T-helper 2 cell treated with Interferon-gamma antibody and Interleukin-4, amounts not matched to agents 5 μg/mL and 100 μg/mL, for 36 hours (primary cell): Measurements from ENCODE around the gene PLK5.

Source experiments
- DNase-seq: peaks from one replicate; pipeline ENCODE4 v3.0.0; 2021; ENCODE audit warnings: low spot score
- H3K27ac Mint-ChIP-seq: one replicate; pipeline ENCODE4 v1.8.0; 2021; ENCODE audit warnings: mild to moderate bottlenecking, mixed read lengths
- H3K27me3 Mint-ChIP-seq: one replicate; pipeline ENCODE4 v1.8.0; 2021; ENCODE audit warnings: low read depth, mixed read lengths
- H3K36me3 Mint-ChIP-seq: one replicate; pipeline ENCODE4 v1.8.0; 2021; ENCODE audit warnings: low read depth, mixed read lengths
- H3K4me1 Mint-ChIP-seq: one replicate; pipeline ENCODE4 v1.8.0; 2021; ENCODE audit warnings: low read depth, mixed read lengths
- H3K4me3 Mint-ChIP-seq: one replicate; pipeline ENCODE4 v1.8.0; 2022; ENCODE audit warnings: mild to moderate bottlenecking, moderate library complexity, mixed read lengths
- H3K9me3 Mint-ChIP-seq: one replicate; pipeline ENCODE4 v1.8.0; 2021; ENCODE audit warnings: mixed read lengths

PLK5 gene

DNA sequence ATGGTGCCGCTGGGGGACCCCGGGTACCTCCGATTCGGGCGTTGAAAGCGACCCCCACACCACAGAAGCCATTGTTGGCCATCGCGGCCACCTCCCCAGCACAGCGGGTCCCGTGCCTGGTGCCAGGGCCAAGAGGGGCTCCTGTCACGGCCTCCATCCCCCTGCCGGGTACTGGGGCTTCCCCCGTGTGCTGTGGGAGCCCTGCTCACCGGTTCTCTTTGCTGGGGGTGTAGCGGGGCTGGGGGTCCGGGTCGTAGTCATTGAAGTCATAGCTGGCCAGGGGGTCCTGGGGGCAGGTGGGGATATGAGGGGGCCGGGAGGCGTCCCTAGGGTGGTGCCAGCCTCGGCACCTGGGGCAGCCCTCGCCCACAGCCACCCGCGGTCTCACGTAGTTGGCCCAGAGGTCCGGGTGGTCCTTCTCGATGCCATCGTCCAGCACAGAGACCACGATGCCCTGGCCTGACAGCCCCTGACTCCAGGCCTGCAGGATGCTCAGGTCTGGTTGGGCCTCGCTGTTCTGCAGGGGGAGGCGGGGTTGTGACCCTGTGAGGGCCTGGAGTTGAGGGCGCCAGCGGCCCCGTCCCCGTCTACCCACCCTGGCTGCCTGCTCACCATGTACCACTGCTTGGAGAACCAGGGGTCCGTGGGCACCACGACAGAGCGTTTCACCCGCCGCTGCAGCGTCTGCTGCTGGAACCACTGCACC, 36.1 kb upstream of the PLK5 start:
- no peaks in the 10 kb centered on the region for H3K36me3 Mint-ChIP-seq
- no peaks in the 10 kb centered on the region for H3K9me3 Mint-ChIP-seq
- H3K27ac Mint-ChIP-seq = no peak overlapping the region
- H3K4me3 Mint-ChIP-seq = no peak overlapping the region
- peaks cover 15% of the 10 kb centered on the region for H3K4me1 Mint-ChIP-seq
- H3K27me3 Mint-ChIP-seq = peaks cover 11% of the 10 kb centered on the region
- DNase-seq = no peak

DNA sequence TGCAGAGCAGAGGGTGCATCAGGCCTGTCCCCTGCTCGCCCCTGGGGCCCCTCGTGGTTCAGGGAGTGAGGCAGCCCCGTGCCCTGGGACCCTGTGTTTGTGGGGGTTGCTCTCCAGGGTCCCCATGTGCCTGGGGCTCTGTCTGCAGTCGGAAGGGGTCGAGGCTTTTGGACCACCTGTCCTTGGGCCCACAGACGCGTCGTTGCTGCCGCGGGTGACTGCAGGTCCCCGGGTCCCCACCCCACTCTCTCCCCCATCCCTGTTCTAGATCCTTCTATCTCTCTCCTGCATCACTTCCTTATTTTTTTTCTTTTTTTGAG, 35.6 kb upstream of the PLK5 start:
- no peak for DNase-seq
- Mint-ChIP-seq H3K4me1 (peaks cover 15% of the 10 kb centered on the region), H3K27me3 (peaks cover 11% of the 10 kb centered on the region), H3K36me3 (no peaks in the 10 kb centered on the region), H3K27ac (no peak overlapping the region), H3K4me3 (no peak overlapping the region), H3K9me3 (no peaks in the 10 kb centered on the region)

- no peak for DNase-seq
- Mint-ChIP-seq H3K27ac (peak overlapping the region; percentile 49), H3K4me1 (peaks cover 15% of the 10 kb centered on the region), H3K4me3 (peak overlapping the region; percentile 67), H3K27me3 (peaks cover 11% of the 10 kb centered on the region), H3K36me3 (no peaks in the 10 kb centered on the region), H3K9me3 (no peaks in the 10 kb centered on the region)
Observed at GRCh38 chr19:1489463-1490310, 34.2 kb upstream of the PLK5 start.

DNA sequence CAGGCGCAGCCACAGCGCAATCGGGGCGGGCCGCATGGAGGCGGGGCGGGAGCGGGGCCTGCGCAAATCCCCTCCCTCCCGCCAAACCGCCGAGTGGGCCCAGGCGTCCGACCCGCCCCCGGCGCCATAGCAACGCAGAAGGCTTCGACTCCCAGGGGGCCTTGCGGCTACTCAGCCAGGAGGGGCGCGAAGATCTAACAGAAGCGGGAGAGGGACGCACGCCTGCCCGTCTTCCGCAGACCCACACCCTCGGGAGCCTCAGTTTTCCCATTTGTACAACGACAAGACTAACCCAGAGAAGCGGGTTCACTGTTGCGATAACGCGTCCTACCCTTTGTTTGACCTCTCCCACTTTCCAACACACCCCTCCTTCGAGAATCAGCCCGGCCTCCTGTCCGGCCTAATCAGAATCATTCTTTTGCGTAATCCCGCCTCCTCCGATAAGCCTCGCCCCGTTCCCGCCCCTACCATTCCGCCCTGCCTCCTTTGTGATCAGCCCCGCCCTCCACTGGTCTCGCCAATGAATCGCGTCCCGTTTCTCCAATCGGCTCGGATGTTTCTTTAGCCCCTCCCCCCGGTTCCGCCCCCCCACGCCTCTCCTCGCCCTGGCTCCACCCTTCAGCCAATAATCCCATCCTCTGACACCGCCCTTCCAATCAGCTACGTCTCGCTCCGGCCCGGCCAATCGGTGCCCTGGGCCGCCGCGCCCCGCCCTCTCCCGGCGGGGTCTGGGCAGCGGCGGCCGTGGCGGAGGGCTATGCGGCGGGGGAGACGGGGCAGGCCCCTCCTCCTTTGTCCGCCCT, 33.4 kb upstream of the PLK5 start, which contains the start of gene PCSK4:
Gene PCSK4, minus strand, starts transcription at position 40 of the 803 bp plus-strand sequence. Its CDS starts 4 bp downstream, at position 36.
- DNase-seq = peak; percentile 94
- H3K4me3 Mint-ChIP-seq = peak within 1 kb of the TSS; percentile 89
- no peaks in the 10 kb centered on the region for H3K9me3 Mint-ChIP-seq
- peaks cover 11% of the 10 kb centered on the region for H3K27me3 Mint-ChIP-seq
- H3K4me1 Mint-ChIP-seq = peaks cover 15% of the 10 kb centered on the region
- no peaks in the 10 kb centered on the region for H3K36me3 Mint-ChIP-seq
- H3K27ac Mint-ChIP-seq = peak within 1 kb of the TSS; percentile 85

GRCh38 chr19:1491114-1491848, 32.6 kb upstream of the PLK5 start, which contains the start of gene REEP6:
TSS of gene REEP6 (plus strand) at chr19:1491181. CDS start at chr19:1491270, 89 bp downstream.
- Mint-ChIP-seq H3K27me3 (peaks cover 11% of the 10 kb centered on the region), H3K36me3 (no peaks in the 10 kb centered on the region), H3K27ac (peak within 1 kb of the TSS; percentile 85), H3K9me3 (no peaks in the 10 kb centered on the region), H3K4me3 (peak within 1 kb of the TSS; percentile 89), H3K4me1 (peaks cover 15% of the 10 kb centered on the region)
- no peak for DNase-seq

DNA sequence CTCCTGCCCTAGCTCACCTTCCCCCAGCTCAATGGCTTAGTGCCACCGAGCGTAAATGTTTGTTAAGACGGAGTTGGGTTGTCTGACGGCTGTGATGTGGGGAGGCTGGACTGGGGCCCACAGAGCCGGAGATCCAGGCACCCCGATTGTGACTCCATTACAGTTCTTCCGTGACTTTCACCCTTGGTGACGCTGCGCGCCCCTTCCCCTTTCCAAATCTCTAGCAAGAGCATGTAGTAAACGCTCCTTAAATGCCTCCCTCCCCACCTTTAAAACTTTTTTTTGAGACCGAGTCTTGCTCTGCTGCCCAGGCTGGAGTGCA, 32.1 kb upstream of the PLK5 start:
- H3K4me1 Mint-ChIP-seq = peaks cover 15% of the 10 kb centered on the region
- peaks cover 11% of the 10 kb centered on the region for H3K27me3 Mint-ChIP-seq
- no peaks in the 10 kb centered on the region for H3K9me3 Mint-ChIP-seq
- no peaks in the 10 kb centered on the region for H3K36me3 Mint-ChIP-seq
- DNase-seq = no peak
- H3K4me3 Mint-ChIP-seq = peak overlapping the region; percentile 68
- H3K27ac Mint-ChIP-seq = peak overlapping the region; percentile 13

DNA sequence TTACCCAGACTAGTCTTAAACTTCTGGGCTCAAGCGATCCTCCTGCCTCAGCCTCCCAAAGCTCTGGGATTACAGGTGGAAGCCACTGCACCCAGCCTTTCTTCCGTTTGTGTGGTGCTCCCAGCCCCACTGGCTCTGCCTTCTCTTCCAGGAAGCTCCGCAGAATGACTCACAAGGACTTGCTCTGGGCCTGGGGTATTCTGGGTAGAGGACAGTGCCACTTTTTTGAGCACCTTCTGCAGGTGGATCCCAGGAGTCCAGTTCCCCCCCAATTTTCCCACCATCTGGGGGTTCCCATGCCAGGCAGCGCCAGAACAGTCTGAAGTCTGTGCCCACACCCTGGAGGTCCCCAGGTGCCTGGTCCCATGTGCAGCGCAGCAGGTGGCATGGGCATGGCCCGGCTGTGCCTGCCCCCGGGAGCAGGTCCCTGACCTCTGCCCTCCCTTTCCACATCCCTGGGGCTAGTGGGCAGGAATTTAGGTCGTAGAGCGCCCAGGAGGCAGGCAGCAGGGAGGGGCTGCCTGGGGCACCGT, 31.3 kb upstream of the PLK5 start:
- peaks cover 11% of the 10 kb centered on the region for H3K27me3 Mint-ChIP-seq
- no peak overlapping the region for H3K4me3 Mint-ChIP-seq
- H3K27ac Mint-ChIP-seq = no peak overlapping the region
- DNase-seq = no peak
- H3K9me3 Mint-ChIP-seq = no peaks in the 10 kb centered on the region
- H3K4me1 Mint-ChIP-seq = peaks cover 15% of the 10 kb centered on the region
- H3K36me3 Mint-ChIP-seq = no peaks in the 10 kb centered on the region

DNA sequence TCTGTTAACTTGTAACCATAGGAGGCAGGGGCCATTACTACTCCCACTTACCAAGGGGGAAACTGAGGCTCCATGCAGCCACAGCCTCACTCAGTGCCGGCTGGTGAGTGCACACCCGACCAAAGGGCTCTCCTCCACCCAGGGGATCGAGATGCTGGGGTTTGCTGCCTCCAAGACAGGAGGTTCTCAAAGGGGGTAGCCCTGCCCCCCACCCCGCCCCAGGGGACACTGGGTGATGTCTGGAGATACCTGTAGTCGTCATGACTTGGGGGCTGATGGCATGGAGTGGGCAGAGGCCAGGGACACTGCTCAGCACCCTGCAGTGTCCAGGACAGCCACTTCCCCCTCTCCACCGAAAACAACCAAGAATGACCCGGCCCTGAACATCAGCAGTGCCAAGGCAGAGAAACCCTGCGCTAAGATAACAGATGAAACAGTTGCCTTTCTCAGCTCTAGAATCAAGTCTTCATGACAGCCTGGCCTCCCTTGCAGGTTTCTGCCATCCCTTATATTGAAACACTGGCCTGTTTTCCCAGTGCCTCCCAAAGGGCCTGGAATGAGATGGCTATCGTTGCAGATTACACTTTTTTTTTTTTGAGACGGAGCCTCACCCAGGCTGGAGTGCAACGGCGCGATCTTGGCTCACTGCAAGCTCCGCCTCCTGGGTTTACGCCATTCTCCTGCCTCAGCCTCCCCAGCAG, 29.6 kb upstream of the PLK5 start:
- no peak overlapping the region for H3K27ac Mint-ChIP-seq
- no peak for DNase-seq
- no peaks in the 10 kb centered on the region for H3K36me3 Mint-ChIP-seq
- H3K4me3 Mint-ChIP-seq = no peak overlapping the region
- peaks cover 11% of the 10 kb centered on the region for H3K27me3 Mint-ChIP-seq
- no peaks in the 10 kb centered on the region for H3K9me3 Mint-ChIP-seq
- peaks cover 14% of the 10 kb centered on the region for H3K4me1 Mint-ChIP-seq

- Mint-ChIP-seq H3K27ac (no peak overlapping the region), H3K4me3 (no peak overlapping the region), H3K36me3 (no peaks in the 10 kb centered on the region), H3K9me3 (no peaks in the 10 kb centered on the region), H3K27me3 (peaks cover 11% of the 10 kb centered on the region), H3K4me1 (peaks cover 8% of the 10 kb centered on the region)
- no peak for DNase-seq
Observed at GRCh38 chr19:1495051-1495798, 28.7 kb upstream of the PLK5 start.

DNA sequence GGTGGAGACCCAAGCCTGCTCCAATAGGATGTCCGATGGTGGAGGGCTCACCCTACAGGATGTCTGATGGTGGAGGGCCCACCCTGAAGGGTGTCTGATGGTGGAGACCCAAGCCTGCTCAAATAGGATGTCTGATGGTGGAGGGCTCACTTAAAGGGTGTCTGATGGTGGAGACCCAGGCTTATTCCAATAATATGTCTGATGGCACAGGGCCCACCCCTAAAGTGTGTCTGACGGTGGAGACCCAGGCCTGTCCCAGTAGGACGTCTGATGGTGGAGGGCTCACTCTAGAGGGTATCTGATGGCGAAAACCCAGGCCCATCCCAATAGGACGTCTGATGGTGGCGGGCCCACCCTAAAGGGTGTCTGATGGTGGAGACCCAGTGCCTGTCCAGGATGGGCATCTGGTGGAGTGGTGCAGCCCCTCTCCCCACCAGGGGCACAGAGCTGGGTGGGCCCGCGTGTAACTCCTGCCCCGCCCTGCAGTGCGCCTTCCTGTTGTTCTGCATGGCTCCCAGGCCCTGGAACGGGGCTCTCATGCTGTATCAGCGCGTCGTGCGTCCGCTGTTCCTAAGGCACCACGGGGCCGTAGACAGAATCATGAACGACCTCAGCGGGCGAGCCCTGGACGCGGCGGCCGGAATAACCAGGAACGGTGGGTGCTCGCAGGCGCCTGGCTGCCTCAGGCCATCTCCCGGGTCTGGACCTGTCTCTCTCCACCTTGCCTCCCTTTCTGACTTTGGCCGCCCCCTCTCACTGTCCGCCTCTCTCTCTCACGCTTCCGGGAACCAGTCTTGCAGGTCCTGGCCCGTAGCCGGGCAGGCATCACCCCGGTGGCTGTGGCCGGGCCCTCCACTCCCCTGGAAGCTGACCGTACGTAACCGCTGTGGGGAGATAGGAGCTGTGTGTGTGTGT, 27.8 kb upstream of the PLK5 start:
- Mint-ChIP-seq H3K4me3 (no peak overlapping the region), H3K9me3 (no peaks in the 10 kb centered on the region), H3K27me3 (peaks cover 8% of the 10 kb centered on the region), H3K4me1 (peaks cover 4% of the 10 kb centered on the region), H3K36me3 (no peaks in the 10 kb centered on the region), H3K27ac (no peak overlapping the region)
- no peak for DNase-seq

DNA sequence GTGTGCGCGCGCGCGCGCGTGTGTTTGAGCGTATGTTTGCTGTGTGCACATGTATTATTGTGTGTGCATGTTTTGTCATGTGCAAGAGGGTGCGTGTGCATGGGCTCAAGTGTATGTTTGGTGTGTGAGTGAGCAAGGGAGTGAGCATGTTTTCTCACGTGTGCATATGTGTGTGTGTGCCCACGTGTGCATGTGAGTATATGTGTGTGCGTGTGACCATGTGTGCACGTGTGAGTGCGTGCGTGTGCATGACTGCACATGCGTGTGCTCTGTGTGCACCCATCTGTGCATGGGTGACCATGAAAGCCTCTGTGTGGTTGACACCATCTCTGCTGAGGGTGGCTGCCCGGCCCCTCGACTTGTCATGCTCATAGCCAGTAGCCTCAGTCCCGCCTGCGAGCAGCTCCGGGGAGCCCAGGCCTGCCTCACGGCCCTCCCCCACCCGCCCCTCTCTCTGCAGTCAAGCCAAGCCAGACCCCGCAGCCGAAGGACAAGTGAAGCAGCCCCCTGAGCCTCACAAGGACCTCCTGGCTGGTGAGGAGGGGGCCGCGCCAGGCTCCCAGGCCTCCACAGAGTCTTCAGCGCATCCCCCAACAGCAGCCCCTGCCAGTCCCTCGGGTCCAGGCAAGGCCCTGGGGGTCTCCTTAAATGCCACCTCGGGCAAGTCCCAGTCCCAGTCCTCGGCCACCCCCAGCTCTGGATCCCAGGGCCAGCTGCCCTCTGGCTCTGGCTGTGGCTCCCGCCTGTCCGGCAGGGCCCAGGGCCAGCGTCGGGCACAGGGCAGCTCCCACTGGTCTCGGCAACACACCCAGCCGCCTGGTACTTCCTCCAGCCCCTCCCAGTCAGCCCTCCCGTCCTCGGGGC, 26.9 kb upstream of the PLK5 start:
- Mint-ChIP-seq H3K4me3 (no peak overlapping the region), H3K9me3 (no peaks in the 10 kb centered on the region), H3K27me3 (peaks cover 4% of the 10 kb centered on the region), H3K36me3 (no peaks in the 10 kb centered on the region), H3K27ac (no peak overlapping the region), H3K4me1 (peaks cover under 1% of the 10 kb centered on the region)
- DNase-seq = no peak
